Islet of Langerhans (tissue), 1 donor: ENCODE results near the gene NHSL2.

Experiments
- FAIRE-seq: peaks from one replicate; lab custom pipeline; 2011; peaks lifted over from hg19 to GRCh38; lab: Jason Lieb, UNC

The NHSL2 gene

GRCh38 chrX:72182924-72183323 is 272.3 kb downstream of the NHSL2 start:
- FAIRE-seq: no peak

GRCh38 chrX:72201836-72202536 is 291.3 kb downstream of the NHSL2 start:
- FAIRE-seq: no peak
